GM12878 (cell line): ENCODE data around the gene BCCIP.

Experiments
- CHD2 ChIP-seq: IDR thresholded peaks from 2 replicates; pipeline ENCODE4 v1.6.1; 2011; ENCODE audit warnings: low read depth, low read length, improper control_type of control experiment, borderline replicate concordance
- EP300 ChIP-seq, 2 experiments: fragments of 150-350 bp in 1 of 2; IDR thresholded peaks; 2 replicates each; pipeline ENCODE4 v1.6.1; 2011 to 2012; ENCODE audit warnings: low read depth in 2 of 2, low read length in 2 of 2, borderline replicate concordance in 1 of 2, improper control_type of control experiment in 1 of 2, inconsistent platforms in 1 of 2; ENCODE audit not compliant: control insufficient read depth in 1 of 2
- HCFC1 ChIP-seq: fragments of 150-350 bp; IDR thresholded peaks from 2 replicates; pipeline ENCODE4 v1.6.1; 2014; ENCODE audit warnings: low read length
- JUND ChIP-seq: IDR thresholded peaks from 2 replicates; pipeline ENCODE4 v1.6.1; 2012; ENCODE audit warnings: low read depth, mild to moderate bottlenecking, low read length, improper control_type of control experiment, moderate library complexity
- MEF2A ChIP-seq: IDR thresholded peaks from 2 replicates; pipeline ENCODE4 v1.6.1; 2011; ENCODE audit warnings: low read depth, mild to moderate bottlenecking, low read length, moderate library complexity; ENCODE audit not compliant: insufficient read depth
- PAX5 ChIP-seq: IDR thresholded peaks from 2 replicates; pipeline ENCODE4 v1.6.1; 2011; ENCODE audit warnings: low read depth, low read length, borderline replicate concordance
- POLR2A ChIP-seq: IDR thresholded peaks from 2 replicates; pipeline ENCODE4 v1.6.1; 2011; ENCODE audit warnings: low read depth, mild to moderate bottlenecking, low read length
- RAD21 ChIP-seq: IDR thresholded peaks from 2 replicates; pipeline ENCODE4 v1.6.1; 2011; ENCODE audit warnings: mild to moderate bottlenecking, low read depth, low read length, moderate library complexity; ENCODE audit not compliant: insufficient read depth
- SIX5 ChIP-seq: IDR thresholded peaks from 2 replicates; pipeline ENCODE4 v1.6.1; 2011; ENCODE audit warnings: mild to moderate bottlenecking, low read depth, low read length, moderate library complexity; ENCODE audit not compliant: severe bottlenecking
- TF ChIP-seq, protein P1 (sequence below), 3 experiments: IDR thresholded peaks in 2 of 3; conservative IDR thresholded peaks in 1 of 3; 2 replicates each; pipeline ENCODE4 v1.5.1; 2011; ENCODE audit warnings: low read depth in 3 of 3, low read length in 3 of 3, mild to moderate bottlenecking in 3 of 3, control low read depth in 2 of 3, moderate library complexity in 2 of 3, inconsistent platforms in 1 of 3, mixed read lengths in 1 of 3; ENCODE audit not compliant: control insufficient read depth in 2 of 3, insufficient read depth in 1 of 3; ENCODE audit errors: extremely low read depth in 1 of 3

DNA sequence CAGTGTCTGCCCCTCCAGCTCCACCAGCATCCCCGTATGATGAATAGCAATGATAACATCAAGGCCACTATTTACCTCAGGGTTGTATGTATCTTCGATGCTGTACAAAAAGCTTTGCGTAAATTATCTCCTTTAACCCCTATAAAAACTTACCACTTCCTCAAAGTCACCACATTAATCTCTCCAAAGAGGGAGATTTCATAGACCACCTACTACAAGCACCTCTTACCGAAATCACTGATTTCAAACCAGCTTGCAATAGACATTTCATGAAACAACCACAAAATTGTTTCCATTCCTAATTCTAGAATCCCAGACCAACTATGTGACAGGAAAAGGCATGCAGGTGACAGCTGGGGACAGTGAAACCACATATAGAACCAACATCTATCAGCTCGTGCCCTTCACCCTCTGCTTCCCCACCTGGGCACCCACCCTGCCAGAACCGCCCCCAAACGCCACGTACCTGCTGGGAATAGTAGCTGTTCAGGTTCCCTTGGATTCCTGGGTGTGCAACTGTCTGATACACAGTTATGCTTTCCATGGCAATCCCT lies 27.6 kb upstream of the BCCIP start:
- TF ChIP-seq MEF2A, result no peak
- no peak for TF ChIP-seq CHD2
- no peak for TF ChIP-seq RAD21
- no peak for TF ChIP-seq JUND
- TF ChIP-seq, protein P1, sequence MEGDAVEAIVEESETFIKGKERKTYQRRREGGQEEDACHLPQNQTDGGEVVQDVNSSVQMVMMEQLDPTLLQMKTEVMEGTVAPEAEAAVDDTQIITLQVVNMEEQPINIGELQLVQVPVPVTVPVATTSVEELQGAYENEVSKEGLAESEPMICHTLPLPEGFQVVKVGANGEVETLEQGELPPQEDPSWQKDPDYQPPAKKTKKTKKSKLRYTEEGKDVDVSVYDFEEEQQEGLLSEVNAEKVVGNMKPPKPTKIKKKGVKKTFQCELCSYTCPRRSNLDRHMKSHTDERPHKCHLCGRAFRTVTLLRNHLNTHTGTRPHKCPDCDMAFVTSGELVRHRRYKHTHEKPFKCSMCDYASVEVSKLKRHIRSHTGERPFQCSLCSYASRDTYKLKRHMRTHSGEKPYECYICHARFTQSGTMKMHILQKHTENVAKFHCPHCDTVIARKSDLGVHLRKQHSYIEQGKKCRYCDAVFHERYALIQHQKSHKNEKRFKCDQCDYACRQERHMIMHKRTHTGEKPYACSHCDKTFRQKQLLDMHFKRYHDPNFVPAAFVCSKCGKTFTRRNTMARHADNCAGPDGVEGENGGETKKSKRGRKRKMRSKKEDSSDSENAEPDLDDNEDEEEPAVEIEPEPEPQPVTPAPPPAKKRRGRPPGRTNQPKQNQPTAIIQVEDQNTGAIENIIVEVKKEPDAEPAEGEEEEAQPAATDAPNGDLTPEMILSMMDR (IDR thresholded peaks at IDR 0.05 in 2 of 3, conservative IDR thresholded peaks at IDR 0.05 in 1 of 3; ENCODE audit: control insufficient read depth in 2 of 3, extremely low read depth in 1 of 3, insufficient read depth in 1 of 3, low read depth in 3 of 3, low read length in 3 of 3), result no peak
- no peak for TF ChIP-seq HCFC1
- TF ChIP-seq EP300 (IDR thresholded peaks at IDR 0.05; ENCODE audit: borderline replicate concordance in 1 of 2, control insufficient read depth in 1 of 2, low read depth in 2 of 2, low read length in 2 of 2), result no peak
- no peak for TF ChIP-seq PAX5
- no peak for TF ChIP-seq POLR2A
- TF ChIP-seq SIX5, result no peak
